Keratinocyte (primary cell): ENCODE results near the gene MYO9A. TPM values are rescaled to one million over a fixed set of nuclear protein-coding genes. Genes with fewer than 3 reads are reported as not detected.

Experiments
- DNase-seq: peaks from one replicate; pipeline ENCODE4 v3.0.0-alpha.2; 2011; ENCODE audit warnings: low read depth, missing footprints, low spot score
- FAIRE-seq: peaks from 2 replicates; lab custom pipeline; 2011; peaks lifted over from hg19 to GRCh38; lab: Jason Lieb, UNC
- H2AFZ ChIP-seq: 2 replicates; pipeline ENCODE4 v1.6.0; 2012; ENCODE audit warnings: low read length, control low read depth, inconsistent platforms; ENCODE audit not compliant: control insufficient read depth
- H3K27ac ChIP-seq: 2 replicates; pipeline ENCODE4 v1.5.1; 2011; ENCODE audit warnings: low read length; ENCODE audit not compliant: control insufficient read depth, insufficient read depth
- H3K27me3 ChIP-seq: 3 replicates; pipeline ENCODE4 v1.6.0; 2011; ENCODE audit warnings: low read length; ENCODE audit not compliant: control insufficient read depth, insufficient read depth; ENCODE audit errors: extremely low read depth
- H3K36me3 ChIP-seq, 2 experiments: 2 replicates in 1 of 2; 3 replicates in 1 of 2; pipeline ENCODE4 v1.5.1; 2011; ENCODE audit warnings: low read length in 2 of 2, mild to moderate bottlenecking in 1 of 2; ENCODE audit not compliant: control insufficient read depth in 2 of 2, insufficient read depth in 2 of 2; ENCODE audit errors: extremely low read depth in 1 of 2
- H3K4me1 ChIP-seq: 3 replicates; pipeline ENCODE4 v1.5.1; 2011; ENCODE audit warnings: low read length; ENCODE audit not compliant: control insufficient read depth, insufficient read depth; ENCODE audit errors: extremely low read depth
- H3K4me2 ChIP-seq: 3 replicates; pipeline ENCODE4 v1.6.0; 2011; ENCODE audit warnings: low read depth, low read length; ENCODE audit not compliant: control insufficient read depth, insufficient read depth; ENCODE audit errors: extremely low read depth
- H3K4me3 ChIP-seq, 3 experiments: fragments of 200-600 bp in 1 of 3; sonication (generic) in 1 of 3; 2 replicates in 2 of 3; 3 replicates in 1 of 3; pipeline ENCODE4 v1.5.1; 2011 to 2016; ENCODE audit warnings: low read length in 3 of 3, mild to moderate bottlenecking in 3 of 3, control low read depth in 2 of 3, inconsistent platforms in 1 of 3, low read depth in 1 of 3, mixed read lengths in 1 of 3, mixed run types in 1 of 3, moderate library complexity in 1 of 3; ENCODE audit not compliant: control insufficient read depth in 2 of 3, insufficient read depth in 2 of 3; ENCODE audit errors: extremely low read depth in 1 of 3
- H3K79me2 ChIP-seq: 2 replicates; pipeline ENCODE4 v1.6.0; 2012; ENCODE audit warnings: low read length; ENCODE audit not compliant: control insufficient read depth, insufficient read depth
- H3K9ac ChIP-seq: 3 replicates; pipeline ENCODE4 v1.6.0; 2011; ENCODE audit warnings: low read length; ENCODE audit not compliant: control insufficient read depth, insufficient read depth; ENCODE audit errors: extremely low read depth
- H3K9me1 ChIP-seq: 3 replicates; pipeline ENCODE4 v1.6.0; 2011; ENCODE audit warnings: low read length; ENCODE audit not compliant: control insufficient read depth, insufficient read depth; ENCODE audit errors: extremely low read depth
- H3K9me3 ChIP-seq: 2 replicates; pipeline ENCODE4 v1.5.1; 2012; ENCODE audit warnings: low read depth, low read length; ENCODE audit not compliant: control insufficient read depth
- H4K20me1 ChIP-seq: 3 replicates; pipeline ENCODE4 v1.6.0; 2011; ENCODE audit warnings: low read length; ENCODE audit not compliant: control insufficient read depth, insufficient read depth; ENCODE audit errors: extremely low read depth
- CTCF ChIP-seq, 3 experiments: IDR thresholded peaks in 1 of 3; conservative IDR thresholded peaks in 1 of 3; optimal IDR thresholded peaks in 1 of 3; 2 replicates in 2 of 3; 3 replicates in 1 of 3; pipeline versions ENCODE3 to v1.5.1; 2011; ENCODE audit warnings: low read length in 3 of 3, mild to moderate bottlenecking in 3 of 3, moderate library complexity in 2 of 3, control low read depth in 1 of 3, inconsistent platforms in 1 of 3; ENCODE audit not compliant: insufficient read depth in 2 of 3; ENCODE audit errors: extremely low read depth in 1 of 3
- EZH2 ChIP-seq: IDR thresholded peaks from one replicate; pipeline ENCODE4 v1.6.1; 2012; ENCODE audit warnings: inconsistent platforms, mild to moderate bottlenecking, low read length, moderate library complexity
- dilution Hi-C: fragments of 300-500 bp; cut with MboI; formaldehyde crosslinking; loops from one replicate; pipeline ENCODE4 v1.7.0; 2020; ENCODE audit warnings: low sequenced_read_pairs; ENCODE audit not compliant: extremely low pct_ligation_motif_present
- polyA plus RNA-seq, 5 experiments: library from polyadenylated mRNA; depleted of rRNA in 3 of 5; stranded (reverse) in 3 of 5; stranded (forward) in 1 of 5; unstranded in 1 of 5; fragments of >200 nt; gene quantifications; 1 replicate in 1 of 5; 2 replicates in 3 of 5; 3 replicates in 1 of 5; pipeline versions ENCODE4 v1.2.1 to v1.2.3, GENCODE V29; 2011 to 2012; ENCODE audit warnings: missing spikeins in 2 of 5, low read depth in 1 of 5, low replicate concordance in 1 of 5

MYO9A gene
- polyA plus RNA-seq, 1 donor (not counting 4 experiments of a cell fraction or from before 2014, with no cell fraction given): 10.6 TPM

- Histone ChIP-seq H3K9me3 (no peaks in the 10 kb centered on the region), H4K20me1 (no peaks in the 10 kb centered on the region), H2AFZ (no peak overlapping the region), H3K27ac (no peak overlapping the region), H3K9ac (no peak overlapping the region), H3K36me3 (peaks cover 0 to 3% of the 10 kb centered on the region in 2 experiments), H3K4me1 (no peaks in the 10 kb centered on the region), H3K4me3 (no peak overlapping the region), H3K27me3 (no peaks in the 10 kb centered on the region), H3K79me2 (no peaks in the 10 kb centered on the region), H3K9me1 (no peaks in the 10 kb centered on the region), H3K4me2 (no peak overlapping the region)
- DNase-seq (no peak), FAIRE-seq (no peak)
- TF ChIP-seq EZH2 (no peak), CTCF (optimal IDR thresholded peaks at IDR 0.05 in 1 of 3, IDR thresholded peaks at IDR 0.05 in 1 of 3, conservative IDR thresholded peaks at IDR 0.05 in 1 of 3; ENCODE audit: extremely low read depth in 1 of 3, insufficient read depth in 2 of 3, low read length in 3 of 3) (no peak)
- dilution Hi-C loops: no loop called here
Observed at GRCh38 chr15:71889947-71890346, 228.0 kb downstream of the MYO9A start.

GRCh38 chr15:71889385-71889784, 228.6 kb downstream of the MYO9A start:
- dilution Hi-C loops: no loop called here
- Histone ChIP-seq H2AFZ (no peak overlapping the region), H4K20me1 (no peaks in the 10 kb centered on the region), H3K4me3 (no peak overlapping the region), H3K27me3 (no peaks in the 10 kb centered on the region), H3K9me3 (no peaks in the 10 kb centered on the region), H3K4me1 (no peaks in the 10 kb centered on the region), H3K9ac (no peak overlapping the region), H3K36me3 (peaks cover 0 to 3% of the 10 kb centered on the region in 2 experiments), H3K4me2 (no peak overlapping the region), H3K9me1 (no peaks in the 10 kb centered on the region), H3K79me2 (no peaks in the 10 kb centered on the region), H3K27ac (no peak overlapping the region)
- no peak for DNase-seq
- FAIRE-seq: no peak
- no peak for TF ChIP-seq CTCF (optimal IDR thresholded peaks at IDR 0.05 in 1 of 3, IDR thresholded peaks at IDR 0.05 in 1 of 3, conservative IDR thresholded peaks at IDR 0.05 in 1 of 3; ENCODE audit: extremely low read depth in 1 of 3, insufficient read depth in 2 of 3, low read length in 3 of 3)
- no peak for TF ChIP-seq EZH2
